Ovary (tissue), 3 donors: ENCODE measurements around the gene NUP62.

ENCODE experiments used
- CTCF ChIP-seq, 3 donors: fragments of 450-650 bp in 2 of 3; fragments of 200-600 bp in 1 of 3; IDR thresholded peaks; one replicate each; pipeline versions ENCODE4 v1.5.1 to v1.8.0; 2016 to 2022; ENCODE audit warnings: antibody characterized with exemption in 3 of 3, mild to moderate bottlenecking in 1 of 3
- POLR2A ChIP-seq: fragments of 450-650 bp; IDR thresholded peaks from one replicate; pipeline ENCODE4 v1.6.1; 2017; ENCODE audit warnings: antibody characterized with exemption, mild to moderate bottlenecking, moderate library complexity
- donor health status: DM: no; HTN: no; CAD: no.

- TF ChIP-seq CTCF (IDR thresholded peaks at IDR 0.05) (no peak), POLR2A (no peak)
Measured at GRCh38 chr19:49894011-49894664, 35.2 kb downstream of the NUP62 start.
